OCI-M1 (cell line): ENCODE results near the gene TCF3.

Experiments
- DNase-seq: peaks from one replicate; lab custom pipeline; 2025; lab: John Stamatoyannopoulos, UW

TCF3 gene

GRCh38 chr19:1560286-1560882, 92.0 kb downstream of the TCF3 start:
- no peak for DNase-seq
